SU-DHL-6 (cell line): ENCODE data around the gene DNAH11.

Experiments used
- H2AFZ ChIP-seq: fragments of 200-600 bp; sonication (generic); 2 replicates; pipeline ENCODE4 v1.6.1; 2014; ENCODE audit warnings: low read depth, mild to moderate bottlenecking, moderate library complexity, mixed read lengths, antibody characterized with exemption, low read length; ENCODE audit not compliant: severe bottlenecking
- H3F3A ChIP-seq: fragments of 200-600 bp; shearing (Covaris generic); 2 replicates; pipeline ENCODE4 v1.6.0; 2016; ENCODE audit warnings: antibody characterized with exemption, mild to moderate bottlenecking; ENCODE audit not compliant: insufficient read depth
- H3K27ac ChIP-seq: fragments of 200-600 bp; sonication (generic); 2 replicates; pipeline ENCODE4 v1.5.1; 2016; ENCODE audit warnings: low read depth, mild to moderate bottlenecking, low read length, moderate library complexity, mixed read lengths
- H3K27me3 ChIP-seq: fragments of 200-600 bp; sonication (generic), shearing (Covaris generic); 2 replicates; pipeline ENCODE4 v1.6.0; 2014; ENCODE audit warnings: mild to moderate bottlenecking, low read length
- H3K36me3 ChIP-seq: fragments of 200-600 bp; sonication (generic); 2 replicates; pipeline ENCODE4 v1.6.1; 2014; ENCODE audit warnings: mild to moderate bottlenecking, low read length, mixed read lengths
- H3K4me2 ChIP-seq: fragments of 300-600, 200-600 bp; shearing (Covaris generic), sonication (generic); 2 replicates; pipeline ENCODE4 v1.6.0; 2014; ENCODE audit warnings: low read length, low read depth, mild to moderate bottlenecking; ENCODE audit not compliant: poor library complexity, severe bottlenecking
- H3K4me3 ChIP-seq: fragments of 200-600 bp; sonication (generic); 2 replicates; pipeline ENCODE4 v1.5.1; 2014; ENCODE audit warnings: antibody characterized with exemption, low read length, mild to moderate bottlenecking, mixed read lengths; ENCODE audit not compliant: insufficient read depth, poor library complexity, severe bottlenecking
- H3K79me2 ChIP-seq: fragments of 200-600 bp; sonication (generic); 2 replicates; pipeline ENCODE4 v1.6.1; 2014; ENCODE audit warnings: mild to moderate bottlenecking, low read length, moderate library complexity; ENCODE audit not compliant: insufficient read depth
- H3K9ac ChIP-seq: fragments of 200-600 bp; sonication (generic); 2 replicates; pipeline ENCODE4 v1.7.0; 2014; ENCODE audit warnings: mild to moderate bottlenecking, low read length
- H3K9me2 ChIP-seq: fragments of 200-600 bp; sonication (generic); replicated peaks from 2 replicates; pipeline ENCODE4 v1.6.1; 2014; ENCODE audit warnings: low read length; ENCODE audit not compliant: insufficient read depth
- H3K9me3 ChIP-seq: fragments of 200-600 bp; sonication (generic); 2 replicates; pipeline ENCODE4 v1.6.1; 2014; ENCODE audit warnings: low read length, mixed read lengths; ENCODE audit not compliant: insufficient read depth
- H4K20me1 ChIP-seq: fragments of 200-600 bp; sonication (generic); 2 replicates; pipeline ENCODE4 v1.6.1; 2014; ENCODE audit warnings: low read depth, mild to moderate bottlenecking, antibody characterized with exemption, low read length, moderate library complexity, mixed read lengths
- CTCF ChIP-seq: fragments of 200-600 bp; sonication (generic); IDR thresholded peaks from one replicate; pipeline ENCODE4 v1.5.1; 2017; ENCODE audit warnings: antibody characterized with exemption, mild to moderate bottlenecking, low read length, moderate library complexity; ENCODE audit not compliant: insufficient read depth, poor library complexity, severe bottlenecking
- EZH2phosphoT487 ChIP-seq: fragments of 200-600 bp; sonication (generic), shearing (Covaris generic); conservative IDR thresholded peaks from 2 replicates; pipeline ENCODE4 v1.6.1; 2018; ENCODE audit warnings: mild to moderate bottlenecking, antibody characterized with exemption, low read length, moderate library complexity, mixed read lengths

DNAH11 gene

GRCh38 chr7:21918216-21918615, 375.4 kb downstream of the DNAH11 start:
- H3F3A ChIP-seq: no peaks in the 10 kb centered on the region
- no peak overlapping the region for H3K4me2 ChIP-seq
- no peak overlapping the region for H3K9ac ChIP-seq
- H3K36me3 ChIP-seq: peaks cover 13% of the 10 kb centered on the region
- no peaks in the 10 kb centered on the region for H3K9me3 ChIP-seq
- peaks cover 61% of the 10 kb centered on the region for H3K79me2 ChIP-seq
- H3K27ac ChIP-seq: no peak overlapping the region
- H4K20me1 ChIP-seq: peaks cover 41% of the 10 kb centered on the region
- no peak overlapping the region for H3K4me3 ChIP-seq
- H2AFZ ChIP-seq: no peak overlapping the region
- no peaks in the 10 kb centered on the region for H3K9me2 ChIP-seq
- no peaks in the 10 kb centered on the region for H3K27me3 ChIP-seq
- TF ChIP-seq CTCF: no peak
- no peak for TF ChIP-seq EZH2phosphoT487

- no peaks in the 10 kb centered on the region for H3K27me3 ChIP-seq
- no peaks in the 10 kb centered on the region for H3K9me3 ChIP-seq
- H3K9me2 ChIP-seq: no peaks in the 10 kb centered on the region
- peaks cover 50% of the 10 kb centered on the region for H4K20me1 ChIP-seq
- TF ChIP-seq EZH2phosphoT487 (no peak), CTCF (no peak)
- no peaks in the 10 kb centered on the region for H3F3A ChIP-seq
- no peaks in the 10 kb centered on the region for H3K36me3 ChIP-seq
- peaks cover 87% of the 10 kb centered on the region for H3K79me2 ChIP-seq
- H3K4me2 ChIP-seq: no peak overlapping the region
- H3K9ac ChIP-seq: no peak overlapping the region
- H3K27ac ChIP-seq: no peak overlapping the region
- H3K4me3 ChIP-seq: no peak overlapping the region
- H2AFZ ChIP-seq: no peak overlapping the region
Observed at GRCh38 chr7:21920936-21921335, 378.1 kb downstream of the DNAH11 start.

GRCh38 chr7:21922605-21923004, 379.8 kb downstream of the DNAH11 start:
- Histone ChIP-seq H3K4me2 (no peak overlapping the region), H3K27me3 (no peaks in the 10 kb centered on the region), H3K36me3 (no peaks in the 10 kb centered on the region), H3F3A (no peaks in the 10 kb centered on the region), H2AFZ (no peak overlapping the region), H3K9ac (no peak overlapping the region), H3K4me3 (no peak overlapping the region), H3K9me3 (no peaks in the 10 kb centered on the region), H3K9me2 (no peaks in the 10 kb centered on the region), H3K79me2 (peaks cover 95% of the 10 kb centered on the region), H4K20me1 (peaks cover 51% of the 10 kb centered on the region), H3K27ac (no peak overlapping the region)
- TF ChIP-seq EZH2phosphoT487 (no peak), CTCF (no peak)

GRCh38 chr7:21923658-21924057, 380.8 kb downstream of the DNAH11 start:
- Histone ChIP-seq H4K20me1 (peaks cover 47% of the 10 kb centered on the region), H3K79me2 (peaks cover 95% of the 10 kb centered on the region), H3K27ac (no peak overlapping the region), H3K9ac (no peak overlapping the region), H3K9me3 (no peaks in the 10 kb centered on the region), H3K9me2 (no peaks in the 10 kb centered on the region), H3K4me3 (no peak overlapping the region), H3K36me3 (no peaks in the 10 kb centered on the region), H2AFZ (no peak overlapping the region), H3K27me3 (no peaks in the 10 kb centered on the region), H3F3A (no peaks in the 10 kb centered on the region), H3K4me2 (no peak overlapping the region)
- TF ChIP-seq CTCF (no peak), EZH2phosphoT487 (no peak)
